Activated CD8-positive, alpha-beta T cell treated with anti-CD3 and anti-CD28 coated beads for 36 hours (primary cell): ENCODE measurements around the gene PFKL. TPM values are rescaled to one million over a fixed set of nuclear protein-coding genes. Genes with fewer than 3 reads are reported as not detected.

ENCODE experiments used
- ATAC-seq: fragments of 200-7000 bp; cut with Tn5 transposase; one replicate; pipeline ENCODE4 v1.10.0; 2021; ENCODE audit warnings: mild to moderate bottlenecking, moderate library complexity
- CTCF ChIA-PET: fragments of 350-600 bp; sonication (Branson Sonifier 250); formaldehyde crosslinking; loops from one replicate; lab custom pipeline; 2021; ENCODE audit warnings: antibody characterized with exemption; lab: Charles Lee
- POLR2A ChIA-PET: fragments of 350-600 bp; sonication (Branson Sonifier 250); formaldehyde crosslinking; loops from one replicate; lab custom pipeline; 2021; ENCODE audit warnings: antibody characterized with exemption; lab: Charles Lee
- DNase-seq: peaks from one replicate; pipeline ENCODE4 v3.0.0-alpha.2; 2020
- H3K27ac Mint-ChIP-seq: one replicate; pipeline ENCODE4 v1.8.0; 2021; ENCODE audit warnings: mild to moderate bottlenecking, mixed read lengths
- H3K27me3 Mint-ChIP-seq: one replicate; pipeline ENCODE4 v1.8.0; 2021; ENCODE audit warnings: mixed read lengths
- H3K36me3 Mint-ChIP-seq: one replicate; pipeline ENCODE4 v1.8.0; 2021; ENCODE audit warnings: low read depth, mixed read lengths
- H3K4me1 Mint-ChIP-seq: one replicate; pipeline ENCODE4 v1.8.0; 2021; ENCODE audit warnings: low read depth, mixed read lengths
- H3K4me3 Mint-ChIP-seq: one replicate; pipeline ENCODE4 v1.8.0; 2021; ENCODE audit warnings: mild to moderate bottlenecking, moderate library complexity, mixed read lengths
- H3K9me3 Mint-ChIP-seq: one replicate; pipeline ENCODE4 v1.8.0; 2021; ENCODE audit warnings: mixed read lengths
- CTCF ChIP-seq: fragments of 200-600 bp; IDR thresholded peaks from one replicate; pipeline ENCODE4 v1.8.0; 2022; ENCODE audit warnings: antibody characterized with exemption, mild to moderate bottlenecking
- intact Hi-C: fragments of 100-400 bp; cut with micrococcal nuclease; formaldehyde crosslinking; loops from one replicate; pipeline ENCODE4 v1.10.0; 2022
- total RNA-seq, 2 experiments: library from RNA; stranded (reverse); gene quantifications; one replicate each; pipeline ENCODE4 v1.2.3, GENCODE V29; 2021

Gene PFKL
- total RNA-seq, 2 experiments from 2014 or later, result 188 to 200 TPM

GRCh38 chr21:44349847-44350772 lies 50.3 kb downstream of the PFKL start:
- intact Hi-C loops, result loop anchor here (10.0 kb wide), 1 partner anchor 125 kb away; no protein-coding TSS in a partner anchor
- ChIA-PET POLR2A (no interaction called here), CTCF (no interaction called here)
- Mint-ChIP-seq H3K36me3 (no peaks in the 10 kb centered on the region), H3K27me3 (peaks cover 8% of the 10 kb centered on the region), H3K27ac (no peak overlapping the region), H3K4me3 (no peak overlapping the region), H3K4me1 (peaks cover 34% of the 10 kb centered on the region), H3K9me3 (no peaks in the 10 kb centered on the region)
- no peak for TF ChIP-seq CTCF
- no peak for DNase-seq
- no peak for ATAC-seq

DNA sequence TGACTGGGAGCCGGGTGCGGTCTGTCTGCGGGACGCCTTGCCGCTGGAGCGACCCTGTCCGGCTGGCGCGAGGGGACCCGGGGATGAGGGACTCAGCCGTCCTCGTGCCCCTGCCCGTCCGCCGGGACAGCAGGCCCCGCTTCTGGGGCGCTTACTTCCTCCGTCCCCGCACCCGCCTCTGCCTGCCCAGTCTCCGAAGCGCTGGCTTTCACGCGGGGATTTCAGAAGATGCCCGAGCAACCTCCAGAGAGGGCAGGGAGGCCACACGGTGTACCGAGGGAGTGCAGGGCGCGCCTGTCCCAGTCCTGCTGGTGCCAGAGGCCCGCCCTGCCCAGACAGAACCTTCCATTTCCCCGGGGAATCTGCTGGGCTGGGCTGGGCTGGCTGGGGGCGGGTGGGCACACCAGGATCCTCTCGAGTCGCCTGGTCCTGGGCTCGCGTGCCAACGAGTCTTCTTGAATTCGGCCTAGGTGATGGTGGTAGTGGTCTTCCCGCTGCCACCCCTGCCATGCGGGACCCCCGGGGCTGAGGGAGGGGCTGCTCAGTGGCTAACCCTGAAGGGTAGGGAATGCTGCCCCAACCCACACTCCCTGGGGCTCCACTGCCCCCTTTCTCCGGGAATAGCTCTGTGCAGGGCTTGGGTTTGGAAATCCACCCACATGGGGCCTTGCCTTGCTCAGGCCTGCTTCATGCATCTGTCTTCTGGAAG lies 51.1 kb downstream of the PFKL start:
- POLR2A ChIA-PET, result interaction anchor here (0.6 to 1.1 kb wide), 2 partner anchors 10 to 12 kb away, joined by 3 read pairs; partner anchors contain the start of gene CFAP410
- intact Hi-C loops, result no loop called here
- Mint-ChIP-seq H3K4me3 (no peak overlapping the region), H3K9me3 (no peaks in the 10 kb centered on the region), H3K27me3 (peaks cover 8% of the 10 kb centered on the region), H3K4me1 (peaks cover 40% of the 10 kb centered on the region), H3K36me3 (no peaks in the 10 kb centered on the region), H3K27ac (no peak overlapping the region)
- ATAC-seq, result no peak
- no peak for DNase-seq
- CTCF ChIA-PET, result no interaction called here
- TF ChIP-seq CTCF, result no peak

DNA sequence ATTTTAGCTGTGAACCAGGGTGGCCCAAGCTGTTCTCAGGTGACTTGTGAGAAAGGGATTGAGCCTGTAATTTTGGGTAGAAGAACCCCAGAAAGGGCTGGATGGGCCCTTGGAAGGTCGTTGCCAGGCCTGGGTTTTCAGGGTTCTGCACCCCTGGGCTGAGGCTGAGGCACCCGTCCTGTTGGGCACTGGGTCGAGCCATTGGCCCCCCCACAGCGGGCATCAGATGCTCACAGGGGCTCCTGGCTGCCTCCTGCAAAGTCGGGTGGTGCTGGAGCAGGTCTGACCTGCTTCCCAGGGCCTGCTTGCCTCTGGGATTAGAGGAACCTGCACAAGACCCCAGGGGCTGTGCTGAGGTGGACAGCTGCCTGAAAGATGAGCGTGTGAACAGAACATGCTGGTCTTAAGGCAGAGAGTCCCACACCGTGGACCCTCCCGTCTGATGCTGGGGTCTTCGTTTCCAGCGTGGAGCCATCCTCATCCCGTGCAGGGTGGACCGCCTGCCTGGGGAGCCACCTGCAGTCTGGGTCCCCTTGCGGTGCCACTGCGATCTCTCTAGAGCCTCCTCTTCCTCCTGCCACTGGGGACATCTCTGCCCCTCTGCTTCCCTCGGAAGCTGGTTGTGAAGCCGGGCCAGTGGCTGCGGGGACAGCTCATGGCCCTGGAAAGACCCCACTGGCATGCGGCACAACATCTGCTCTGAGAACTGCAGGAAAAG lies 51.8 kb downstream of the PFKL start:
- intact Hi-C loops, result no loop called here
- DNase-seq (no peak), ATAC-seq (no peak)
- no peak for TF ChIP-seq CTCF
- no peak overlapping the region for H3K27ac Mint-ChIP-seq
- H3K36me3 Mint-ChIP-seq, result no peaks in the 10 kb centered on the region
- no peak overlapping the region for H3K4me3 Mint-ChIP-seq
- POLR2A ChIA-PET, result interaction anchor here (0.6 to 1.1 kb wide), 2 partner anchors 9 to 12 kb away, joined by 3 read pairs; partner anchors contain the start of gene CFAP410
- peaks cover 47% of the 10 kb centered on the region for H3K4me1 Mint-ChIP-seq
- no peaks in the 10 kb centered on the region for H3K9me3 Mint-ChIP-seq
- peaks cover 8% of the 10 kb centered on the region for H3K27me3 Mint-ChIP-seq
- CTCF ChIA-PET, result interaction anchor here (2.4 kb wide), 1 partner anchor 9 kb away, joined by 8 read pairs; no protein-coding TSS in a partner anchor

DNA sequence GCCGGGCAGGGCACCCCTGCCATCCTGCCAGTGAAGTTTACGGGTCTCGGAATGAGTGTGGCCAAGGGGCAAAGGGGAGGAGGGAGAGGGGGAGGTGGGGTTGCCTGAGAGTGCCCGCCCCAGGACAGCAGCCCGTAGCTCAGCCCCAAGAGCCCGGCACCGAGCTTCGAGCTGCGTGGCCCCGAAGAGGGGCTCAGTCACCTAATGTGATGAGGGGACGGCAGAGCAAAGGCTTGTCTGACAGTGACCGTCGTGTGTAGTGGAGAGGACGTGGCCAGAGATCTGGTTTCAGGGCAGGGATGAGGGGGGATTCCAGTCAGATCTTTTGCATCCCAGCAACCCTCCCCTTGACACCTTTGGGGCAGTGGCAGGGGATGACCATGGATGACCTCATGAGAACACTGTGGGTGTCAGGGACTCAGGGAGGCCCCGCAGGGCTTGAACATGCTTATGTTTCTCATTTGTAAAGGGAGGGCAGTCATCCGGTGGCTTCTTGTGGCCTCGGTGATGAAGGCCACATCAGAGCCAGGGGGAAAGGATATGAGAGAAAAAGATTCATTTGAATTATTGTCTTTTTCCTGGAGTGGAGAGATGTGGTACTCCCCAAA lies 52.5 kb downstream of the PFKL start:
- H3K27ac Mint-ChIP-seq, result peak overlapping the region; percentile 66
- H3K27me3 Mint-ChIP-seq, result peaks cover 8% of the 10 kb centered on the region
- CTCF ChIA-PET, result interaction anchor here (2.4 kb wide), 1 partner anchor 10 kb away, joined by 8 read pairs; no protein-coding TSS in a partner anchor
- POLR2A ChIA-PET, result interaction anchor here (1.1 to 1.9 kb wide), 3 partner anchors 12 to 21 kb away, joined by 3 to 6 read pairs (median 4); partner anchors contain the start of gene CFAP410
- intact Hi-C loops, result no loop called here
- DNase-seq (peak; percentile 48), ATAC-seq (peak; percentile 41)
- H3K4me3 Mint-ChIP-seq, result no peak overlapping the region
- TF ChIP-seq CTCF, result no peak
- H3K4me1 Mint-ChIP-seq, result peaks cover 50% of the 10 kb centered on the region
- no peaks in the 10 kb centered on the region for H3K36me3 Mint-ChIP-seq
- H3K9me3 Mint-ChIP-seq, result no peaks in the 10 kb centered on the region
